WTC11 (cell line): ENCODE results near the gene ECD.

ENCODE experiments used
- CTCF ChIP-seq: fragments of 200-600 bp; IDR thresholded peaks from 2 replicates; pipeline ENCODE4 v1.8.0; 2022; ENCODE audit warnings: antibody characterized with exemption
- ESRRA ChIP-seq: sonication (generic); formaldehyde crosslinking; IDR thresholded peaks from 2 replicates; pipeline ENCODE4 v1.8.1; 2022; ENCODE audit warnings: mild to moderate bottlenecking, missing genetic modification reagents, borderline replicate concordance
- FOXJ3 ChIP-seq: sonication (generic); formaldehyde crosslinking; IDR thresholded peaks from 2 replicates; pipeline ENCODE4 v1.9.0; 2021; ENCODE audit warnings: missing genetic modification reagents, mild to moderate bottlenecking, borderline replicate concordance
- FOXK1 ChIP-seq: sonication (generic); formaldehyde crosslinking; IDR thresholded peaks from 2 replicates; pipeline ENCODE4 v1.8.0; 2022; ENCODE audit warnings: mild to moderate bottlenecking, moderate library complexity, missing genetic modification reagents
- HMGXB4 ChIP-seq: sonication (generic); formaldehyde crosslinking; IDR thresholded peaks from 2 replicates; pipeline ENCODE4 v1.8.1; 2023; ENCODE audit warnings: mild to moderate bottlenecking, moderate library complexity, missing genetic modification reagents
- NFE2L1 ChIP-seq: sonication (generic); formaldehyde crosslinking; IDR thresholded peaks from 2 replicates; pipeline ENCODE4 v1.8.1; 2023; ENCODE audit warnings: missing genetic modification reagents
- NR1H2 ChIP-seq: sonication (generic); formaldehyde crosslinking; IDR thresholded peaks from 2 replicates; pipeline ENCODE4 v1.9.0; 2021; ENCODE audit warnings: mild to moderate bottlenecking, moderate library complexity, missing genetic modification reagents
- RELA ChIP-seq: sonication (generic); formaldehyde crosslinking; IDR thresholded peaks from 2 replicates; pipeline ENCODE4 v1.8.1; 2022; ENCODE audit warnings: missing genetic modification reagents, mild to moderate bottlenecking, borderline replicate concordance
- USF1 ChIP-seq: sonication (generic); formaldehyde crosslinking; IDR thresholded peaks from 2 replicates; pipeline ENCODE4 v1.8.0; 2022; ENCODE audit warnings: mild to moderate bottlenecking, missing genetic modification reagents
- ZNF138 ChIP-seq: sonication (generic); formaldehyde crosslinking; conservative IDR thresholded peaks from 2 replicates; pipeline ENCODE4 v1.8.1; 2022; ENCODE audit warnings: mild to moderate bottlenecking, moderate library complexity, missing genetic modification reagents
- ZNF416 ChIP-seq: fragments of 250-450 bp; sonication (Bioruptor Pico); IDR thresholded peaks from 2 replicates; pipeline ENCODE4 v1.9.0; 2021; ENCODE audit warnings: mild to moderate bottlenecking, inconsistent platforms

GRCh38 chr10:73113551-73113950, 54.3 kb downstream of the ECD start:
- no peak for TF ChIP-seq ZNF416
- TF ChIP-seq CTCF = no peak
- no peak for TF ChIP-seq FOXJ3 (CRISPR knock-in tag)
- TF ChIP-seq NFE2L1 (CRISPR knock-in tag) = no peak
- no peak for TF ChIP-seq ZNF138 (CRISPR knock-in tag)
- no peak for TF ChIP-seq RELA
- TF ChIP-seq NR1H2 = no peak
- no peak for TF ChIP-seq HMGXB4 (CRISPR knock-in tag)
- no peak for TF ChIP-seq ESRRA (CRISPR knock-in tag)
- no peak for TF ChIP-seq USF1
- TF ChIP-seq FOXK1 (CRISPR knock-in tag) = no peak
